H1 (cell line): ENCODE measurements around the gene GNL2. TPM values are rescaled to one million over a fixed set of nuclear protein-coding genes. Genes with fewer than 3 reads are reported as not detected.

Experiments used
- GTF2F1 ChIP-seq: IDR thresholded peaks from 2 replicates; pipeline ENCODE4 v1.6.1; 2012; ENCODE audit warnings: low read depth, low read length, improper control_type of control experiment, borderline replicate concordance
- KDM5A ChIP-seq: fragments of 200-600 bp; IDR thresholded peaks from 2 replicates; pipeline ENCODE4 v1.7.1; 2012; ENCODE audit warnings: mild to moderate bottlenecking, low read length, inconsistent platforms, mixed read lengths
- POLR2AphosphoS5 ChIP-seq: IDR thresholded peaks from 2 replicates; pipeline ENCODE4 v1.6.1; 2011; ENCODE audit warnings: low read depth, low read length
- TCF12 ChIP-seq: IDR thresholded peaks from 2 replicates; pipeline ENCODE4 v1.6.1; 2011; ENCODE audit warnings: low read depth, mild to moderate bottlenecking, low read length
- polyA plus RNA-seq, 7 experiments: library from polyadenylated mRNA; depleted of rRNA in 3 of 7; stranded (reverse) in 5 of 7; unstranded in 2 of 7; fragments of >200 nt in 5 of 7; fragments of 200-250 nt in 2 of 7; gene quantifications; 1 replicate in 5 of 7; 2 replicates in 1 of 7; 4 replicates in 1 of 7; pipeline versions ENCODE4 v1.2.1 to v1.2.3, GENCODE V29; 2011 to 2013; ENCODE audit warnings: missing spikeins in 2 of 7, mixed read lengths in 2 of 7
- total RNA-seq: library from RNA; stranded (reverse); fragmentation: NEBNext Ultra II Directional; extraction: Animal tissue kit (Norgen Biotek cat#: 25700); gene quantifications from 2 replicates; pipeline ENCODE4 v1.2.1, GENCODE V29; 2021
- TF ChIP-seq, protein P1 (sequence below): fragments of 300-600 bp; sonication (generic); IDR thresholded peaks from 2 replicates; pipeline ENCODE4 v1.7.1; 2012; ENCODE audit warnings: low read length, moderate library complexity, mild to moderate bottlenecking, inconsistent platforms; ENCODE audit not compliant: insufficient replicate concordance
- TF ChIP-seq, protein P2 (sequence below), 3 experiments: IDR thresholded peaks; 1 replicate in 2 of 3; 2 replicates in 1 of 3; pipeline versions ENCODE4 v1.5.1 to v1.6.1; 2011; ENCODE audit warnings: low read length in 3 of 3, mild to moderate bottlenecking in 3 of 3, inconsistent platforms in 2 of 3, low read depth in 1 of 3, moderate library complexity in 1 of 3; ENCODE audit not compliant: insufficient read depth in 1 of 3; ENCODE audit errors: control extremely low read depth in 1 of 3
- TF ChIP-seq, protein P3 (sequence below): IDR thresholded peaks from 2 replicates; pipeline ENCODE4 v1.6.1; 2011; ENCODE audit warnings: low read length, improper control_type of control experiment

GNL2 gene
- total and polyA plus RNA-seq, 2 of the 8 experiments (the other 6 are each of a cell fraction or from before 2014, with no cell fraction given) = 22.2 to 88.3 TPM

DNA sequence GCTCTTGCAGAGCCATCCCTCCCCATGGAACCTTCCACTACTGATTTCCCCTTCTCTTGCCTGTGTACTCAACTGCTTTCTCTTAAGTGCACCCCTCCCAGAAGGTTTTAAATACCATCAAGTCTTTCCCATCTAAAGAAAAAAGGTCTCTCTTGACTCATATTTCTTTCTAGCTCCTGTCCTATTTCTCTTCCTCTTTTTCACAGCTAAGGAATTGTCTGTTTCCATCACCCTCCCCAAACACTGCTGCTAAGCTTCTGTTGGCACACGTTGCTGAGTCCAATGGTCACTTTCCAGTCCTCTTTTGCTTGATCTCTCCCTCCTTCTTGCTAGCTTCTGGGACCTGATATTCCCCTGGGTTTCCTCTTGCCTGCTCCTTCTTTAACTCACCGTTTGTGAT lies 13.3 kb upstream of the GNL2 start (continued):
- TF ChIP-seq, protein P1, sequence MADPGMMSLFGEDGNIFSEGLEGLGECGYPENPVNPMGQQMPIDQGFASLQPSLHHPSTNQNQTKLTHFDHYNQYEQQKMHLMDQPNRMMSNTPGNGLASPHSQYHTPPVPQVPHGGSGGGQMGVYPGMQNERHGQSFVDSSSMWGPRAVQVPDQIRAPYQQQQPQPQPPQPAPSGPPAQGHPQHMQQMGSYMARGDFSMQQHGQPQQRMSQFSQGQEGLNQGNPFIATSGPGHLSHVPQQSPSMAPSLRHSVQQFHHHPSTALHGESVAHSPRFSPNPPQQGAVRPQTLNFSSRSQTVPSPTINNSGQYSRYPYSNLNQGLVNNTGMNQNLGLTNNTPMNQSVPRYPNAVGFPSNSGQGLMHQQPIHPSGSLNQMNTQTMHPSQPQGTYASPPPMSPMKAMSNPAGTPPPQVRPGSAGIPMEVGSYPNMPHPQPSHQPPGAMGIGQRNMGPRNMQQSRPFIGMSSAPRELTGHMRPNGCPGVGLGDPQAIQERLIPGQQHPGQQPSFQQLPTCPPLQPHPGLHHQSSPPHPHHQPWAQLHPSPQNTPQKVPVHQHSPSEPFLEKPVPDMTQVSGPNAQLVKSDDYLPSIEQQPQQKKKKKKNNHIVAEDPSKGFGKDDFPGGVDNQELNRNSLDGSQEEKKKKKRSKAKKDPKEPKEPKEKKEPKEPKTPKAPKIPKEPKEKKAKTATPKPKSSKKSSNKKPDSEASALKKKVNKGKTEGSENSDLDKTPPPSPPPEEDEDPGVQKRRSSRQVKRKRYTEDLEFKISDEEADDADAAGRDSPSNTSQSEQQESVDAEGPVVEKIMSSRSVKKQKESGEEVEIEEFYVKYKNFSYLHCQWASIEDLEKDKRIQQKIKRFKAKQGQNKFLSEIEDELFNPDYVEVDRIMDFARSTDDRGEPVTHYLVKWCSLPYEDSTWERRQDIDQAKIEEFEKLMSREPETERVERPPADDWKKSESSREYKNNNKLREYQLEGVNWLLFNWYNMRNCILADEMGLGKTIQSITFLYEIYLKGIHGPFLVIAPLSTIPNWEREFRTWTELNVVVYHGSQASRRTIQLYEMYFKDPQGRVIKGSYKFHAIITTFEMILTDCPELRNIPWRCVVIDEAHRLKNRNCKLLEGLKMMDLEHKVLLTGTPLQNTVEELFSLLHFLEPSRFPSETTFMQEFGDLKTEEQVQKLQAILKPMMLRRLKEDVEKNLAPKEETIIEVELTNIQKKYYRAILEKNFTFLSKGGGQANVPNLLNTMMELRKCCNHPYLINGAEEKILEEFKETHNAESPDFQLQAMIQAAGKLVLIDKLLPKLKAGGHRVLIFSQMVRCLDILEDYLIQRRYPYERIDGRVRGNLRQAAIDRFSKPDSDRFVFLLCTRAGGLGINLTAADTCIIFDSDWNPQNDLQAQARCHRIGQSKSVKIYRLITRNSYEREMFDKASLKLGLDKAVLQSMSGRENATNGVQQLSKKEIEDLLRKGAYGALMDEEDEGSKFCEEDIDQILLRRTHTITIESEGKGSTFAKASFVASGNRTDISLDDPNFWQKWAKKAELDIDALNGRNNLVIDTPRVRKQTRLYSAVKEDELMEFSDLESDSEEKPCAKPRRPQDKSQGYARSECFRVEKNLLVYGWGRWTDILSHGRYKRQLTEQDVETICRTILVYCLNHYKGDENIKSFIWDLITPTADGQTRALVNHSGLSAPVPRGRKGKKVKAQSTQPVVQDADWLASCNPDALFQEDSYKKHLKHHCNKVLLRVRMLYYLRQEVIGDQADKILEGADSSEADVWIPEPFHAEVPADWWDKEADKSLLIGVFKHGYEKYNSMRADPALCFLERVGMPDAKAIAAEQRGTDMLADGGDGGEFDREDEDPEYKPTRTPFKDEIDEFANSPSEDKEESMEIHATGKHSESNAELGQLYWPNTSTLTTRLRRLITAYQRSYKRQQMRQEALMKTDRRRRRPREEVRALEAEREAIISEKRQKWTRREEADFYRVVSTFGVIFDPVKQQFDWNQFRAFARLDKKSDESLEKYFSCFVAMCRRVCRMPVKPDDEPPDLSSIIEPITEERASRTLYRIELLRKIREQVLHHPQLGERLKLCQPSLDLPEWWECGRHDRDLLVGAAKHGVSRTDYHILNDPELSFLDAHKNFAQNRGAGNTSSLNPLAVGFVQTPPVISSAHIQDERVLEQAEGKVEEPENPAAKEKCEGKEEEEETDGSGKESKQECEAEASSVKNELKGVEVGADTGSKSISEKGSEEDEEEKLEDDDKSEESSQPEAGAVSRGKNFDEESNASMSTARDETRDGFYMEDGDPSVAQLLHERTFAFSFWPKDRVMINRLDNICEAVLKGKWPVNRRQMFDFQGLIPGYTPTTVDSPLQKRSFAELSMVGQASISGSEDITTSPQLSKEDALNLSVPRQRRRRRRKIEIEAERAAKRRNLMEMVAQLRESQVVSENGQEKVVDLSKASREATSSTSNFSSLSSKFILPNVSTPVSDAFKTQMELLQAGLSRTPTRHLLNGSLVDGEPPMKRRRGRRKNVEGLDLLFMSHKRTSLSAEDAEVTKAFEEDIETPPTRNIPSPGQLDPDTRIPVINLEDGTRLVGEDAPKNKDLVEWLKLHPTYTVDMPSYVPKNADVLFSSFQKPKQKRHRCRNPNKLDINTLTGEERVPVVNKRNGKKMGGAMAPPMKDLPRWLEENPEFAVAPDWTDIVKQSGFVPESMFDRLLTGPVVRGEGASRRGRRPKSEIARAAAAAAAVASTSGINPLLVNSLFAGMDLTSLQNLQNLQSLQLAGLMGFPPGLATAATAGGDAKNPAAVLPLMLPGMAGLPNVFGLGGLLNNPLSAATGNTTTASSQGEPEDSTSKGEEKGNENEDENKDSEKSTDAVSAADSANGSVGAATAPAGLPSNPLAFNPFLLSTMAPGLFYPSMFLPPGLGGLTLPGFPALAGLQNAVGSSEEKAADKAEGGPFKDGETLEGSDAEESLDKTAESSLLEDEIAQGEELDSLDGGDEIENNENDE = no peak
- TF ChIP-seq TCF12 (no peak), GTF2F1 (no peak), KDM5A (no peak), POLR2AphosphoS5 (no peak)
- TF ChIP-seq, protein P2, sequence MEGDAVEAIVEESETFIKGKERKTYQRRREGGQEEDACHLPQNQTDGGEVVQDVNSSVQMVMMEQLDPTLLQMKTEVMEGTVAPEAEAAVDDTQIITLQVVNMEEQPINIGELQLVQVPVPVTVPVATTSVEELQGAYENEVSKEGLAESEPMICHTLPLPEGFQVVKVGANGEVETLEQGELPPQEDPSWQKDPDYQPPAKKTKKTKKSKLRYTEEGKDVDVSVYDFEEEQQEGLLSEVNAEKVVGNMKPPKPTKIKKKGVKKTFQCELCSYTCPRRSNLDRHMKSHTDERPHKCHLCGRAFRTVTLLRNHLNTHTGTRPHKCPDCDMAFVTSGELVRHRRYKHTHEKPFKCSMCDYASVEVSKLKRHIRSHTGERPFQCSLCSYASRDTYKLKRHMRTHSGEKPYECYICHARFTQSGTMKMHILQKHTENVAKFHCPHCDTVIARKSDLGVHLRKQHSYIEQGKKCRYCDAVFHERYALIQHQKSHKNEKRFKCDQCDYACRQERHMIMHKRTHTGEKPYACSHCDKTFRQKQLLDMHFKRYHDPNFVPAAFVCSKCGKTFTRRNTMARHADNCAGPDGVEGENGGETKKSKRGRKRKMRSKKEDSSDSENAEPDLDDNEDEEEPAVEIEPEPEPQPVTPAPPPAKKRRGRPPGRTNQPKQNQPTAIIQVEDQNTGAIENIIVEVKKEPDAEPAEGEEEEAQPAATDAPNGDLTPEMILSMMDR (IDR thresholded peaks at IDR 0.05; ENCODE audit: control extremely low read depth in 1 of 3, insufficient read depth in 1 of 3, low read depth in 1 of 3, low read length in 3 of 3) = no peak
- TF ChIP-seq, protein P3, sequence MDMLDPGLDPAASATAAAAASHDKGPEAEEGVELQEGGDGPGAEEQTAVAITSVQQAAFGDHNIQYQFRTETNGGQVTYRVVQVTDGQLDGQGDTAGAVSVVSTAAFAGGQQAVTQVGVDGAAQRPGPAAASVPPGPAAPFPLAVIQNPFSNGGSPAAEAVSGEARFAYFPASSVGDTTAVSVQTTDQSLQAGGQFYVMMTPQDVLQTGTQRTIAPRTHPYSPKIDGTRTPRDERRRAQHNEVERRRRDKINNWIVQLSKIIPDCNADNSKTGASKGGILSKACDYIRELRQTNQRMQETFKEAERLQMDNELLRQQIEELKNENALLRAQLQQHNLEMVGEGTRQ = no peak
